ENCODE data around the gene CBLIF. TPM values are rescaled to one million over a fixed set of nuclear protein-coding genes. Genes with fewer than 3 reads are reported as not detected.
"Not testable (repeated sequence)": the region's sequence is repeated elsewhere in the genome, so short reads cannot be mapped to it uniquely, and the experiment has no call there.

The CBLIF gene
- polyA plus RNA-seq, 4 donors, result 0.08 to 0.16 TPM; not detected in 2

GRCh38 chr11:59801981-59802638 is 43.2 kb downstream of the CBLIF start:
- DNase-seq (ENCODE audit: low read depth in 4 of 4, low spot score in 3 of 4), result no peak

GRCh38 chr11:59801160-59801706 is 44.1 kb downstream of the CBLIF start:
- DNase-seq (ENCODE audit: low read depth in 4 of 4, low spot score in 3 of 4), result no peak

- no peak for DNase-seq (ENCODE audit: low read depth in 4 of 4, low spot score in 3 of 4)
These were observed 44.8 kb downstream of the CBLIF start for GRCh38 chr11:59800390-59801025.

- no peak for DNase-seq (ENCODE audit: low read depth in 4 of 4, low spot score in 3 of 4)
These were observed 50.9 kb downstream of the CBLIF start for GRCh38 chr11:59794417-59794816.

GRCh38 chr11:59792507-59792906 is 52.8 kb downstream of the CBLIF start:
- DNase-seq (ENCODE audit: low read depth in 4 of 4, low spot score in 3 of 4), result no peak

GRCh38 chr11:59791639-59792038 is 53.7 kb downstream of the CBLIF start:
- DNase-seq (ENCODE audit: low read depth in 4 of 4, low spot score in 3 of 4), result no peak

GRCh38 chr11:59787816-59788215 is 57.5 kb downstream of the CBLIF start:
- no peak for DNase-seq (ENCODE audit: low read depth in 4 of 4, low spot score in 3 of 4)

GRCh38 chr11:59787255-59787588 is 58.1 kb downstream of the CBLIF start:
- no peak for DNase-seq (ENCODE audit: low read depth in 4 of 4, low spot score in 3 of 4)

- no peak for DNase-seq (ENCODE audit: low read depth in 4 of 4, low spot score in 3 of 4)
These were observed 59.5 kb downstream of the CBLIF start for GRCh38 chr11:59785818-59786217.

- not testable (repeated sequence) for DNase-seq (ENCODE audit: low read depth in 4 of 4, low spot score in 3 of 4)
These were observed 60.9 kb downstream of the CBLIF start for GRCh38 chr11:59784441-59784840.

- no peak for DNase-seq (ENCODE audit: low read depth in 4 of 4, low spot score in 3 of 4)
These were observed 61.6 kb downstream of the CBLIF start for GRCh38 chr11:59783632-59784090.

GRCh38 chr11:59782080-59782479 is 63.2 kb downstream of the CBLIF start:
- DNase-seq (ENCODE audit: low read depth in 4 of 4, low spot score in 3 of 4), result no peak

- no peak for DNase-seq (ENCODE audit: low read depth in 4 of 4, low spot score in 3 of 4)
These were observed 65.8 kb downstream of the CBLIF start for GRCh38 chr11:59779487-59779886.

Other genes starting within 250 kb of the CBLIF start
- 10 to 100 TPM; 49.1 to 62.2 (median 57.1) TPM for gene OSBP, start 229.7 kb downstream of the CBLIF start, polyA plus RNA-seq (ENCODE audit: insufficient read length in 4 of 4)
- 10 to 100 TPM; 37.8 to 50.2 (median 43.8) TPM for gene PATL1, start 176.5 kb downstream of the CBLIF start, polyA plus RNA-seq (ENCODE audit: insufficient read length in 4 of 4)
- gene OR10V1, start 131.7 kb downstream of the CBLIF start, polyA plus RNA-seq (ENCODE audit: insufficient read length in 4 of 4), result not detected
- 10 to 100 TPM; 43.1 to 55.5 (median 47.7) TPM for gene STX3, start 90.1 kb downstream of the CBLIF start, polyA plus RNA-seq (ENCODE audit: insufficient read length in 4 of 4)
- 10 to 100 TPM; 62.0 to 64.3 (median 63.5) TPM for gene MRPL16, start 34.7 kb downstream of the CBLIF start, polyA plus RNA-seq (ENCODE audit: insufficient read length in 4 of 4)
- gene TCN1, start 21.0 kb upstream of the CBLIF start, polyA plus RNA-seq (ENCODE audit: insufficient read length in 4 of 4), result under 1 TPM in 1 of 4 donors, not detected in 3; 0.50 TPM
- under 1 TPM in 2 of 4 donors, not detected in 2; 0.12 to 0.20 TPM for gene OOSP3, start 33.3 kb upstream of the CBLIF start, polyA plus RNA-seq (ENCODE audit: insufficient read length in 4 of 4)
- gene OOSP1, start 92.9 kb upstream of the CBLIF start, polyA plus RNA-seq (ENCODE audit: insufficient read length in 4 of 4), result under 1 TPM; 0.12 to 0.43 (median 0.30) TPM
- gene OOSP4A, start 118.5 kb upstream of the CBLIF start, polyA plus RNA-seq (ENCODE audit: insufficient read length in 4 of 4), result not detected
- not detected for gene OOSP4B, start 171.7 kb upstream of the CBLIF start, polyA plus RNA-seq (ENCODE audit: insufficient read length in 4 of 4)
- not detected for gene OOSP2, start 194.9 kb upstream of the CBLIF start, polyA plus RNA-seq (ENCODE audit: insufficient read length in 4 of 4)
- 1 to 10 TPM in 1 of 4 donors, under 1 TPM in 3; 0.55 to 1.2 (median 0.62) TPM for gene MS4A3, start 211.2 kb upstream of the CBLIF start, polyA plus RNA-seq (ENCODE audit: insufficient read length in 4 of 4)
- gene MS4A2, start 243.2 kb upstream of the CBLIF start, polyA plus RNA-seq (ENCODE audit: insufficient read length in 4 of 4), result under 1 TPM in 1 of 4 donors, not detected in 3; 0.04 TPM

Data from right renal pelvis (tissue), 4 donors.